Endothelial cell of umbilical vein (primary cell): ENCODE data around the gene RALGPS2. TPM values are rescaled to one million over a fixed set of nuclear protein-coding genes. Genes with fewer than 3 reads are reported as not detected.

Experiments
- BruUV-seq: library from RNA; stranded (reverse); fragments of 400-500 nt; replicated peaks from 2 replicates; lab custom pipeline; 2021; lab: Mats Ljungman, UMichigan
- CTCF ChIA-PET: fragments of 300-600, 350-600 bp; sonication (Branson Sonifier 250); formaldehyde crosslinking; loops from one replicate; lab custom pipeline; 2021; ENCODE audit warnings: antibody characterized with exemption, inconsistent platforms; lab: Charles Lee
- POLR2A ChIA-PET: fragments of 300-600, 350-600 bp; sonication (Branson Sonifier 250); formaldehyde crosslinking; loops from one replicate; lab custom pipeline; 2021; ENCODE audit warnings: antibody characterized with exemption, inconsistent platforms; lab: Charles Lee
- DNase-seq: peaks from one replicate; pipeline ENCODE4 v3.0.0-alpha.2; 2011; ENCODE audit warnings: low read depth, low spot score
- FAIRE-seq: peaks from 2 replicates; lab custom pipeline; 2011; peaks lifted over from hg19 to GRCh38; lab: Jason Lieb, UNC
- H2AFZ ChIP-seq: 2 replicates; pipeline ENCODE4 v1.6.0; 2012; ENCODE audit warnings: low read depth, low read length, control low read depth, inconsistent platforms
- H3K27ac ChIP-seq: 2 replicates; pipeline ENCODE4 v1.5.1; 2011; ENCODE audit warnings: low read depth, mild to moderate bottlenecking, control low read depth, low read length, moderate library complexity; ENCODE audit not compliant: insufficient read depth
- H3K27me3 ChIP-seq, 2 experiments: 2 replicates each; pipeline versions ENCODE4 v1.6.0 to v1.6.1; 2011; ENCODE audit warnings: low read length in 2 of 2, mixed read lengths in 1 of 2; ENCODE audit not compliant: control insufficient read depth in 2 of 2, insufficient read depth in 2 of 2
- H3K36me3 ChIP-seq, 2 experiments: 2 replicates in 1 of 2; 3 replicates in 1 of 2; pipeline ENCODE4 v1.5.1; 2011; ENCODE audit warnings: low read length in 2 of 2, mild to moderate bottlenecking in 1 of 2, moderate library complexity in 1 of 2; ENCODE audit not compliant: control insufficient read depth in 2 of 2, insufficient read depth in 2 of 2; ENCODE audit errors: extremely low read depth in 1 of 2
- H3K4me1 ChIP-seq: 3 replicates; pipeline ENCODE4 v1.5.1; 2011; ENCODE audit warnings: mild to moderate bottlenecking, low read length; ENCODE audit not compliant: control insufficient read depth, insufficient read depth; ENCODE audit errors: extremely low read depth
- H3K4me2 ChIP-seq: 2 replicates; pipeline ENCODE4 v1.6.1; 2011; ENCODE audit warnings: low read length, control low read depth, mixed read lengths; ENCODE audit not compliant: insufficient read depth
- H3K4me3 ChIP-seq, 3 experiments: fragments of 200-600 bp in 1 of 3; sonication (generic), shearing (Covaris generic) in 1 of 3; replicated peaks in 1 of 3; 2 replicates each; pipeline ENCODE4 v1.5.1; 2011 to 2016; ENCODE audit warnings: control low read depth in 3 of 3, low read length in 3 of 3, mild to moderate bottlenecking in 2 of 3, inconsistent platforms in 1 of 3, low read depth in 1 of 3, moderate library complexity in 1 of 3; ENCODE audit not compliant: insufficient read depth in 1 of 3
- H3K79me2 ChIP-seq: 2 replicates; pipeline ENCODE4 v1.6.0; 2012; ENCODE audit warnings: low read length, inconsistent platforms; ENCODE audit not compliant: control insufficient read depth, insufficient read depth
- H3K9ac ChIP-seq: replicated peaks from 2 replicates; pipeline ENCODE3; 2011; ENCODE audit warnings: low read length, control low read depth; ENCODE audit not compliant: insufficient read depth; ENCODE audit errors: extremely low read depth
- H3K9me1 ChIP-seq: replicated peaks from 3 replicates; pipeline ENCODE4 v1.6.0; 2011; ENCODE audit warnings: mild to moderate bottlenecking, low read length; ENCODE audit not compliant: control insufficient read depth, insufficient read depth; ENCODE audit errors: extremely low read depth
- H3K9me3 ChIP-seq: replicated peaks from 2 replicates; pipeline ENCODE4 v1.5.1; 2012; ENCODE audit warnings: low read length, inconsistent platforms; ENCODE audit not compliant: control insufficient read depth, insufficient read depth
- H4K20me1 ChIP-seq: replicated peaks from 2 replicates; pipeline ENCODE3; 2011; ENCODE audit warnings: mild to moderate bottlenecking, low read length; ENCODE audit not compliant: control insufficient read depth, insufficient read depth; ENCODE audit errors: extremely low read depth
- EZH2 ChIP-seq: IDR thresholded peaks from 2 replicates; pipeline ENCODE4 v1.6.1; 2012; ENCODE audit warnings: borderline replicate concordance, low read depth, mild to moderate bottlenecking, moderate library complexity, low read length, inconsistent platforms; ENCODE audit not compliant: severe bottlenecking
- FOS ChIP-seq: IDR thresholded peaks from 2 replicates; pipeline ENCODE4 v1.6.1; 2011; ENCODE audit warnings: mild to moderate bottlenecking, low read length, moderate library complexity, borderline replicate concordance; ENCODE audit not compliant: insufficient read depth
- GATA2 ChIP-seq: IDR thresholded peaks from 2 replicates; pipeline ENCODE4 v1.7.0; 2011; ENCODE audit warnings: low read depth, mild to moderate bottlenecking, moderate library complexity, mixed read lengths, low read length; ENCODE audit not compliant: insufficient read length, insufficient read depth
- JUN ChIP-seq: IDR thresholded peaks from 2 replicates; pipeline ENCODE4 v1.6.1; 2011; ENCODE audit warnings: borderline replicate concordance, low read depth; ENCODE audit not compliant: insufficient read length, insufficient read depth
- MYC ChIP-seq: IDR thresholded peaks from one replicate; pipeline ENCODE4 v1.6.1; 2011; ENCODE audit warnings: mild to moderate bottlenecking, low read depth, low read length
- POLR2A ChIP-seq: IDR thresholded peaks from 2 replicates; pipeline ENCODE4 v1.6.1; 2012; ENCODE audit warnings: low read depth, mild to moderate bottlenecking, control low read depth, low read length
- POLR2AphosphoS5 ChIP-seq: IDR thresholded peaks from 2 replicates; pipeline ENCODE4 v1.6.1; 2012; ENCODE audit warnings: low read depth, mild to moderate bottlenecking, control low read depth, low read length, moderate library complexity; ENCODE audit not compliant: insufficient read depth
- dilution Hi-C: fragments of 300-500 bp; cut with MboI; formaldehyde crosslinking; loops from one replicate; pipeline ENCODE4 v1.15.0; 2019; ENCODE audit warnings: low sequenced_read_pairs; ENCODE audit not compliant: extremely low pct_ligation_motif_present
- intact Hi-C: fragments of 100-400 bp; cut with micrococcal nuclease; formaldehyde crosslinking; loops from one replicate; pipeline ENCODE4 v1.10.0; 2022
- polyA plus RNA-seq, 4 experiments: library from polyadenylated mRNA; depleted of rRNA in 3 of 4; stranded (reverse) in 3 of 4; unstranded in 1 of 4; fragments of >200 nt; gene quantifications; 2 replicates each; pipeline versions ENCODE4 v1.2.1 to v1.2.3, GENCODE V29; 2011 to 2012; ENCODE audit warnings: missing spikeins in 1 of 4
- total RNA-seq: library from RNA; stranded (reverse); gene quantifications from 2 replicates; pipeline ENCODE4 v1.2.3, GENCODE V29; 2021
- TF ChIP-seq, protein P1 (sequence below): IDR thresholded peaks from 2 replicates; pipeline ENCODE4 v1.6.1; 2011; ENCODE audit not compliant: insufficient read depth, insufficient read length
- TF ChIP-seq, protein P2 (sequence below), 2 donors: IDR thresholded peaks; 1 replicate in 1 of 2; 2 replicates in 1 of 2; pipeline ENCODE4 v1.5.1; 2011; ENCODE audit warnings: low read length in 2 of 2, mild to moderate bottlenecking in 2 of 2, moderate library complexity in 2 of 2, control low read depth in 1 of 2, inconsistent platforms in 1 of 2, low read depth in 1 of 2; ENCODE audit not compliant: insufficient read depth in 1 of 2; ENCODE audit errors: extremely low read depth in 1 of 2

RALGPS2 gene
- total and polyA plus RNA-seq, 2 donors (not counting 3 experiments of a cell fraction or from before 2014, with no cell fraction given), result 4.6 to 27.7 TPM

GRCh38 chr1:178682886-178683285 is 42.2 kb upstream of the RALGPS2 start:
- H3K4me3 ChIP-seq, result no peak overlapping the region
- H3K27me3 ChIP-seq, result no peaks in the 10 kb centered on the region
- dilution Hi-C loops (no loop called here), intact Hi-C loops (loop anchor here (5.0 kb wide), 1 partner anchor 71 kb away; no protein-coding TSS in a partner anchor)
- no peaks in the 10 kb centered on the region for H3K9me1 ChIP-seq
- no peaks in the 10 kb centered on the region for H3K36me3 ChIP-seq
- H3K4me2 ChIP-seq, result peak overlapping the region; percentile 48
- no peaks in the 10 kb centered on the region for H3K9me3 ChIP-seq
- no peaks in the 10 kb centered on the region for H4K20me1 ChIP-seq
- peak overlapping the region; percentile 80 for H3K27ac ChIP-seq
- FAIRE-seq, result no peak
- H3K79me2 ChIP-seq, result no peaks in the 10 kb centered on the region
- H3K9ac ChIP-seq, result peak overlapping the region; percentile 18
- DNase-seq, result no peak
- peak overlapping the region; percentile 47 for H2AFZ ChIP-seq
- H3K4me1 ChIP-seq, result peaks cover 43% of the 10 kb centered on the region
- BruUV-seq, result no TSS peak
- CTCF ChIA-PET, result interaction anchor here (1.1 to 3.7 kb wide), 3 partner anchors 11 to 70 kb away, joined by 3 to 26 read pairs (median 15); partner anchors contain the start of gene RALGPS2
- TF ChIP-seq, protein P1, sequence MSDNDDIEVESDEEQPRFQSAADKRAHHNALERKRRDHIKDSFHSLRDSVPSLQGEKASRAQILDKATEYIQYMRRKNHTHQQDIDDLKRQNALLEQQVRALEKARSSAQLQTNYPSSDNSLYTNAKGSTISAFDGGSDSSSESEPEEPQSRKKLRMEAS, result no peak
- no peak for TF ChIP-seq GATA2
- no peak for TF ChIP-seq POLR2AphosphoS5
- POLR2A ChIA-PET, result interaction anchor here (0.5 kb wide), 1 partner anchor 68 kb away, joined by 8 read pairs; no protein-coding TSS in a partner anchor

- Histone ChIP-seq H3K36me3 (no peaks in the 10 kb centered on the region), H3K9me1 (no peaks in the 10 kb centered on the region), H3K79me2 (no peaks in the 10 kb centered on the region), H3K4me3 (no peak overlapping the region), H3K27me3 (no peaks in the 10 kb centered on the region), H3K4me1 (peaks cover 43% of the 10 kb centered on the region), H3K27ac (peak overlapping the region; percentile 98), H3K9me3 (no peaks in the 10 kb centered on the region), H3K4me2 (peak overlapping the region; percentile 48), H3K9ac (no peak overlapping the region), H2AFZ (no peak overlapping the region), H4K20me1 (no peaks in the 10 kb centered on the region)
- TF ChIP-seq GATA2 (no peak), MYC (no peak), POLR2AphosphoS5 (no peak), EZH2 (no peak), POLR2A (no peak), FOS (no peak), JUN (no peak)
- TF ChIP-seq, protein P1, result no peak
- TF ChIP-seq, protein P2, sequence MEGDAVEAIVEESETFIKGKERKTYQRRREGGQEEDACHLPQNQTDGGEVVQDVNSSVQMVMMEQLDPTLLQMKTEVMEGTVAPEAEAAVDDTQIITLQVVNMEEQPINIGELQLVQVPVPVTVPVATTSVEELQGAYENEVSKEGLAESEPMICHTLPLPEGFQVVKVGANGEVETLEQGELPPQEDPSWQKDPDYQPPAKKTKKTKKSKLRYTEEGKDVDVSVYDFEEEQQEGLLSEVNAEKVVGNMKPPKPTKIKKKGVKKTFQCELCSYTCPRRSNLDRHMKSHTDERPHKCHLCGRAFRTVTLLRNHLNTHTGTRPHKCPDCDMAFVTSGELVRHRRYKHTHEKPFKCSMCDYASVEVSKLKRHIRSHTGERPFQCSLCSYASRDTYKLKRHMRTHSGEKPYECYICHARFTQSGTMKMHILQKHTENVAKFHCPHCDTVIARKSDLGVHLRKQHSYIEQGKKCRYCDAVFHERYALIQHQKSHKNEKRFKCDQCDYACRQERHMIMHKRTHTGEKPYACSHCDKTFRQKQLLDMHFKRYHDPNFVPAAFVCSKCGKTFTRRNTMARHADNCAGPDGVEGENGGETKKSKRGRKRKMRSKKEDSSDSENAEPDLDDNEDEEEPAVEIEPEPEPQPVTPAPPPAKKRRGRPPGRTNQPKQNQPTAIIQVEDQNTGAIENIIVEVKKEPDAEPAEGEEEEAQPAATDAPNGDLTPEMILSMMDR (IDR thresholded peaks at IDR 0.05; ENCODE audit: extremely low read depth in 1 of 2, insufficient read depth in 1 of 2, low read depth in 1 of 2, low read length in 2 of 2), result no peak
- DNase-seq (no peak), FAIRE-seq (no peak)
- ChIA-PET POLR2A (no interaction called here), CTCF (interaction anchor here (1.1 to 3.7 kb wide), 3 partner anchors 11 to 70 kb away, joined by 3 to 26 read pairs (median 15); partner anchors contain the start of gene RALGPS2)
- intact Hi-C loops, result loop anchor here (5.0 kb wide), 1 partner anchor 71 kb away; no protein-coding TSS in a partner anchor
- dilution Hi-C loops, result no loop called here
- no TSS peak for BruUV-seq
Measured at GRCh38 chr1:178683291-178683690, 41.8 kb upstream of the RALGPS2 start.
